HepG2 (cell line): ENCODE measurements around the gene KAT2A. TPM values are rescaled to one million over a fixed set of nuclear protein-coding genes. Genes with fewer than 3 reads are reported as not detected.

Experiments used
- ATAC-seq: fragments of 200-7000 bp; cut with Tn5 transposase; 3 replicates; pipeline ENCODE4 v1.9.1; 2020; ENCODE audit warnings: mild to moderate bottlenecking, moderate library complexity
- BruUV-seq: library from RNA; stranded (reverse); fragments of 400-500 nt; replicated peaks from 2 replicates; lab custom pipeline; 2021; lab: Mats Ljungman, UMichigan
- CTCF ChIA-PET: fragments of 300-600 bp; formaldehyde crosslinking; extraction: SDS; loops from one replicate; lab custom pipeline; 2021; ENCODE audit warnings: low total read pairs, inconsistent platforms, low intra/inter-chr PET ratio; lab: Yijun Ruan, JAX
- POLR2A ChIA-PET: fragments of 350-600 bp; sonication (Branson Sonifier 250); formaldehyde crosslinking; loops from one replicate; lab custom pipeline; 2020; ENCODE audit warnings: antibody characterized with exemption, inconsistent platforms; lab: Yijun Ruan, JAX
- DNase-seq: peaks from one replicate; pipeline ENCODE4 v3.0.0-alpha.2; 2015; ENCODE audit warnings: low spot score
- FAIRE-seq: peaks from 3 replicates; lab custom pipeline; 2011; peaks lifted over from hg19 to GRCh38; lab: Jason Lieb, UNC
- H2AFZ ChIP-seq: one replicate; pipeline ENCODE4 v1.6.1; 2011; ENCODE audit warnings: low read length, inconsistent platforms
- H3K27ac ChIP-seq: fragments of 300-600 bp; 3 replicates; pipeline ENCODE4 v1.8.0; 2011; ENCODE audit warnings: mixed run types, mild to moderate bottlenecking, mixed read lengths, low read length, inconsistent platforms; ENCODE audit not compliant: insufficient read depth; ENCODE audit errors: extremely low read length
- H3K27me3 ChIP-seq, 2 experiments: fragments of 200-600 bp in 1 of 2; 2 replicates in 1 of 2; 3 replicates in 1 of 2; pipeline versions ENCODE4 v1.6.0 to v1.8.0; 2011; ENCODE audit warnings: low read length in 2 of 2, mild to moderate bottlenecking in 2 of 2, moderate library complexity in 2 of 2, inconsistent platforms in 1 of 2; ENCODE audit not compliant: insufficient read depth in 2 of 2, control insufficient read depth in 1 of 2
- H3K36me3 ChIP-seq, 2 experiments: fragments of 200-600 bp in 1 of 2; replicated peaks in 1 of 2; 2 replicates in 1 of 2; 3 replicates in 1 of 2; pipeline versions ENCODE4 v1.5.1 to v1.8.0; 2011; ENCODE audit warnings: low read length in 2 of 2, inconsistent platforms in 1 of 2; ENCODE audit not compliant: insufficient read depth in 2 of 2, control insufficient read depth in 1 of 2
- H3K4me1 ChIP-seq: 2 replicates; pipeline ENCODE4 v1.5.1; 2012; ENCODE audit warnings: low read length, inconsistent platforms; ENCODE audit not compliant: insufficient read depth
- H3K4me2 ChIP-seq: 2 replicates; pipeline ENCODE4 v1.6.0; 2011; ENCODE audit warnings: low read depth, low read length, inconsistent platforms
- H3K4me3 ChIP-seq, 3 experiments: fragments of 200-600 bp in 1 of 3; sonication (generic), shearing (Covaris generic) in 1 of 3; replicated peaks in 1 of 3; 2 replicates each; pipeline ENCODE4 v1.5.1; 2011 to 2016; ENCODE audit warnings: low read length in 3 of 3, inconsistent platforms in 2 of 3, low read depth in 2 of 3, mild to moderate bottlenecking in 2 of 3, control low read depth in 1 of 3, mixed read lengths in 1 of 3; ENCODE audit not compliant: insufficient read depth in 1 of 3
- H3K79me2 ChIP-seq: one replicate; pipeline ENCODE4 v1.6.1; 2011; ENCODE audit warnings: low read length, inconsistent platforms; ENCODE audit not compliant: insufficient read depth
- H3K9ac ChIP-seq: 2 replicates; pipeline ENCODE4 v1.6.0; 2011; ENCODE audit warnings: mild to moderate bottlenecking, low read depth, low read length, inconsistent platforms; ENCODE audit not compliant: insufficient read depth
- H3K9me3 ChIP-seq: 2 replicates; pipeline ENCODE4 v1.5.1; 2012; ENCODE audit warnings: mild to moderate bottlenecking, low read length
- H4K20me1 ChIP-seq: 2 replicates; pipeline ENCODE4 v1.6.0; 2011; ENCODE audit warnings: inconsistent platforms, mild to moderate bottlenecking, low read length, moderate library complexity; ENCODE audit not compliant: insufficient read depth
- ATRX ChIP-seq: sonication (generic); formaldehyde crosslinking; IDR thresholded peaks from 2 replicates; pipeline ENCODE4 v1.4.0; 2020; ENCODE audit warnings: missing genetic modification reagents, borderline replicate concordance
- HMG20B ChIP-seq: conservative IDR thresholded peaks from 2 replicates; pipeline ENCODE4 v1.6.1; 2016; ENCODE audit warnings: missing genetic modification reagents, missing compliant biosample characterization
- ZNF317 ChIP-seq: sonication (generic); formaldehyde crosslinking; IDR thresholded peaks from 2 replicates; pipeline ENCODE4 v1.5.0; 2020; ENCODE audit warnings: mild to moderate bottlenecking, missing genetic modification reagents
- WGBS: methylation state at CpG from one replicate; pipeline ENCODE4 v1.1.6; 2017; ENCODE audit warnings: low lambda C conversion rate; 5-methylcytosine and 5-hydroxymethylcytosine counted together
- in situ Hi-C: cut with HindIII; loops from 2 replicates; pipeline ENCODE4 v1.10.0; 2017; ENCODE audit warnings: low pct_unique_long_range_greater_than_20kb; ENCODE audit not compliant: extremely low pct_ligation_motif_present
- intact Hi-C: fragments of 100-400 bp; cut with micrococcal nuclease; formaldehyde crosslinking; loops from one replicate; pipeline ENCODE4 v1.10.0; 2022; ENCODE audit not compliant: unreplicated experiment
- polyA plus RNA-seq, 8 experiments: library from polyadenylated mRNA; depleted of rRNA in 3 of 8; stranded (reverse) in 7 of 8; unstranded in 1 of 8; fragments of >200 nt; fragmentation: Illumina TruSeq in 4 of 8; extraction: Trizol in 4 of 8; gene quantifications; 2 replicates each; pipeline versions ENCODE4 v1.2.1 to v1.2.3, GENCODE V29; 2011 to 2016; ENCODE audit warnings: low read depth in 4 of 8, missing spikeins in 1 of 8, mixed read lengths in 1 of 8; ENCODE audit not compliant: insufficient read depth in 1 of 8
- total RNA-seq, 5 experiments: library from RNA; depleted of rRNA; stranded (reverse); fragments of >200 nt; fragmentation: Illumina TruSeq; extraction: Trizol; gene quantifications; 2 replicates each; pipeline ENCODE4 v1.2.3, GENCODE V29; 2016; ENCODE audit warnings: low read depth in 1 of 5
- TF ChIP-seq, protein P1 (sequence below), 2 experiments: sonication (generic) in 1 of 2; formaldehyde crosslinking in 1 of 2; IDR thresholded peaks; 2 replicates each; pipeline versions ENCODE4 v1.4.0 to v1.6.1; 2016 to 2020; ENCODE audit warnings: borderline replicate concordance in 1 of 2, low read depth in 1 of 2, mild to moderate bottlenecking in 1 of 2, missing genetic modification reagents in 1 of 2

KAT2A gene
- total and polyA plus RNA-seq, 2 of the 13 experiments (the other 11 are each of a cell fraction or from before 2014, with no cell fraction given) = 29.1 to 90.4 TPM

GRCh38 chr17:42165751-42166150 is 44.6 kb upstream of the KAT2A start:
- peaks cover 39% of the 10 kb centered on the region for H3K4me1 ChIP-seq
- no peak for FAIRE-seq
- intact Hi-C loops (no loop called here), in situ Hi-C loops (no loop called here)
- no peaks in the 10 kb centered on the region for H3K9me3 ChIP-seq
- CTCF ChIA-PET = no interaction called here
- DNase-seq = no peak
- no peak overlapping the region for H3K4me3 ChIP-seq
- WGBS = 54% methylated on average over 6 of the region's 6 CpGs
- H3K36me3 ChIP-seq = no peaks in the 10 kb centered on the region
- H4K20me1 ChIP-seq = no peaks in the 10 kb centered on the region
- H3K4me2 ChIP-seq = no peak overlapping the region
- peaks cover 2 to 21% of the 10 kb centered on the region in 2 experiments; a peak in 4 of 5 replicates for H3K27me3 ChIP-seq
- POLR2A ChIA-PET = no interaction called here
- no peaks in the 10 kb centered on the region for H3K79me2 ChIP-seq
- H3K27ac ChIP-seq = no peak overlapping the region
- H3K9ac ChIP-seq = no peak overlapping the region
- H2AFZ ChIP-seq = no peak overlapping the region
- no peak for TF ChIP-seq ATRX (CRISPR knock-in tag)
- TF ChIP-seq ZNF317 (CRISPR knock-in tag) = no peak
- TF ChIP-seq HMG20B (CRISPR knock-in tag) = no peak
- TF ChIP-seq, protein P1, sequence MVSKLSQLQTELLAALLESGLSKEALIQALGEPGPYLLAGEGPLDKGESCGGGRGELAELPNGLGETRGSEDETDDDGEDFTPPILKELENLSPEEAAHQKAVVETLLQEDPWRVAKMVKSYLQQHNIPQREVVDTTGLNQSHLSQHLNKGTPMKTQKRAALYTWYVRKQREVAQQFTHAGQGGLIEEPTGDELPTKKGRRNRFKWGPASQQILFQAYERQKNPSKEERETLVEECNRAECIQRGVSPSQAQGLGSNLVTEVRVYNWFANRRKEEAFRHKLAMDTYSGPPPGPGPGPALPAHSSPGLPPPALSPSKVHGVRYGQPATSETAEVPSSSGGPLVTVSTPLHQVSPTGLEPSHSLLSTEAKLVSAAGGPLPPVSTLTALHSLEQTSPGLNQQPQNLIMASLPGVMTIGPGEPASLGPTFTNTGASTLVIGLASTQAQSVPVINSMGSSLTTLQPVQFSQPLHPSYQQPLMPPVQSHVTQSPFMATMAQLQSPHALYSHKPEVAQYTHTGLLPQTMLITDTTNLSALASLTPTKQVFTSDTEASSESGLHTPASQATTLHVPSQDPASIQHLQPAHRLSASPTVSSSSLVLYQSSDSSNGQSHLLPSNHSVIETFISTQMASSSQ (IDR thresholded peaks at IDR 0.05; ENCODE audit: low read depth) = no peak
- TF ChIP-seq, protein P1 (CRISPR knock-in tag; IDR thresholded peaks at IDR 0.05; ENCODE audit: borderline replicate concordance) = no peak
- BruUV-seq = no TSS peak
- no peak for ATAC-seq
